Endothelial cell of umbilical vein (primary cell): Measurements from ENCODE around the gene BIN1.

Source experiments
- CTCF ChIP-seq, 2 donors: IDR thresholded peaks; 1 replicate in 1 of 2; 2 replicates in 1 of 2; pipeline ENCODE4 v1.5.1; 2011; ENCODE audit warnings: low read length in 2 of 2, mild to moderate bottlenecking in 2 of 2, moderate library complexity in 2 of 2, control low read depth in 1 of 2, inconsistent platforms in 1 of 2, low read depth in 1 of 2; ENCODE audit not compliant: insufficient read depth in 1 of 2; ENCODE audit errors: extremely low read depth in 1 of 2
- EZH2 ChIP-seq: IDR thresholded peaks from 2 replicates; pipeline ENCODE4 v1.6.1; 2012; ENCODE audit warnings: borderline replicate concordance, low read depth, mild to moderate bottlenecking, moderate library complexity, low read length, inconsistent platforms; ENCODE audit not compliant: severe bottlenecking
- FOS ChIP-seq: IDR thresholded peaks from 2 replicates; pipeline ENCODE4 v1.6.1; 2011; ENCODE audit warnings: mild to moderate bottlenecking, low read length, moderate library complexity, borderline replicate concordance; ENCODE audit not compliant: insufficient read depth
- JUN ChIP-seq: IDR thresholded peaks from 2 replicates; pipeline ENCODE4 v1.6.1; 2011; ENCODE audit warnings: borderline replicate concordance, low read depth; ENCODE audit not compliant: insufficient read length, insufficient read depth
- MYC ChIP-seq: IDR thresholded peaks from one replicate; pipeline ENCODE4 v1.6.1; 2011; ENCODE audit warnings: mild to moderate bottlenecking, low read depth, low read length
- POLR2A ChIP-seq: IDR thresholded peaks from 2 replicates; pipeline ENCODE4 v1.6.1; 2012; ENCODE audit warnings: low read depth, mild to moderate bottlenecking, control low read depth, low read length
- POLR2AphosphoS5 ChIP-seq: IDR thresholded peaks from 2 replicates; pipeline ENCODE4 v1.6.1; 2012; ENCODE audit warnings: low read depth, mild to moderate bottlenecking, control low read depth, low read length, moderate library complexity; ENCODE audit not compliant: insufficient read depth

GRCh38 chr2:127103243-127104165 is 3.5 kb downstream of the BIN1 start:
- no peak for TF ChIP-seq JUN
- no peak for TF ChIP-seq POLR2A
- TF ChIP-seq CTCF (IDR thresholded peaks at IDR 0.05; ENCODE audit: extremely low read depth in 1 of 2, insufficient read depth in 1 of 2, low read depth in 1 of 2, low read length in 2 of 2) = no peak
- TF ChIP-seq EZH2 = no peak
- no peak for TF ChIP-seq MYC
- no peak for TF ChIP-seq POLR2AphosphoS5
- TF ChIP-seq FOS = no peak
